GM19452 (cell line): Measurements from ENCODE around the gene PCK2.

Source experiments
- ATAC-seq: cut with Tn5 transposase; IDR thresholded peaks from one replicate; pipeline ENCODE4 v1.9.1; 2021; ENCODE audit not compliant: unreplicated experiment

Gene PCK2

DNA sequence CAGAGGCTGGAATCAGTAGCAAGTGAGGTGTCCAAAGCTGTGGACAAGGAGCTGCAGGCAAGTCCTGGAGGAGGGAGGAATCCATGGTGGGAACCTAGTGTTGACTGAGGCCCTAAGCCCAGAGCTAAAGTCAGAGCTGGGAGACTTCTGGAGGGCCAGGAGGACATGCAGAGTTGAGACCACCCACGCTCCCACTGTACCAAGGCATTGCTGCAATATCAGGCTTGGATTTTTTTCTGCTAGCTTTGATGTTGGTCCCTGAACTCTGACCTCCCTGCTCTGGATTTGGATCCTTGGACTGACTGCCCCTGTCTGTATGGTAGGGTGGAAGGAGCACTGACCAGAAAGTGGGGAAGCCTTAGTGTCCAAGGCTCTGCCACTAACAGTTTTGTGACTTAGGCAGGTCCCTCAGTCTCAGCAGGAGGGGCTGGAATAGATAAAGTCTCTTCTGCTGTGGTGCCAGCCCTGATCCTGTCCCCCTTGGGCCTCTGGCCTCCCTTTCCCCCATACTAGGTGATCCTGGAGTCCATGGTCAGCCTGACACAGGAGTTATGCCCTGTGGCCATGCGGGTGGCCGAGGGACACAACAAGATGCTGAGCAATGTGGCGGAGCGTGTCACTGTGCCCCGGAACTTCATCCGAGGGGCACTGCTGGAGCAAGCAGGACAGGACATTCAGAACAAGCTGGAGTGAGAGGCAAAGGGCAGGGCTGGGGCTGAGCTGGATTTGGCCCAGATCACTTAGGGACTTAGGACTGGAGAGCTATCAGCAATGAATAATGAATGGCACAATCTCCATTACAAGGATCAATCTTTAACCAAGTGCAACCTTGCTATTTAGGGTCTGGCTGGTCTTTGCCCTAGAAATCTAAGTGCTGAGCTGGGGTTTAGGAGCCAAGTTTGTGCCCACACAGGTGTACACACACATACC lies 32.9 kb upstream of the PCK2 start:
- no peak for ATAC-seq

DNA sequence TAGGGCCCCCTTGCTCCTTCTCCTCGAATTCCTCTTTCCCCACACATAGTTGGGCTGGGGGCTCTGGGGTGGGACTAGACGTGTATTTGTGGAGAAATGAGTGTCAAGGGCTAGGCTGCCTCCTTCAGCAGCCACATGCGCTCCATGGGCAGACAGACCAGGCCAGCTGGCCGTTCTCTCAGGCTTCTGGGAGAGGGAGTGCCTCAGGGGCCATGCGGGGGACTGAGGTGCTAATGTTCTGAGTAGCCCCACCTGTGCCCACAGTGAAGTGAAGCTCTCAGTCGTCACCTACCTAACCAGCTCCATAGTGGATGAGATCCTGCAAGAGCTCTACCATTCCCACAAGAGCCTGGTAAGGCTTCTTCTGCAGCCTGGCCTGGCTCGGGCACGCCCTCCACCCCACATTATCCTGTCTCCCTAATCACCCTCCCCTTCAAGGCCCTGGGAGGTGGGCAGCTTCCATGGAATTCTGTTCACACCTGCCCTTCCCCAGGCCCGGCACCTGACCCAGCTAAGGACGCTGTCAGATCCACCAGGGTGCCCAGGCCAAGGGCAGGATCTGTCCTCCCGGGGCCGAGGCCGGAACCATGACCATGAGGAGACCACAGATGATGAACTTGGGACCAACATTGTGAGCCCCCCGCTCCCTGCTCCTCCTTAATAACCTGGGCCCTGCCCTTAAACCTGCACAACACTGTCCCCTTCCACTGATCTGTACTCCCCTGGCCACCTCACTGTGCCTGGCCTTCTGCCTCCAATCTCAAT lies 31.7 kb upstream of the PCK2 start:
- ATAC-seq: no peak

- no peak for ATAC-seq
Measured at GRCh38 chr14:24063263-24063836, 30.8 kb upstream of the PCK2 start.

GRCh38 chr14:24064091-24064795 lies 29.9 kb upstream of the PCK2 start:
- ATAC-seq: no peak

DNA sequence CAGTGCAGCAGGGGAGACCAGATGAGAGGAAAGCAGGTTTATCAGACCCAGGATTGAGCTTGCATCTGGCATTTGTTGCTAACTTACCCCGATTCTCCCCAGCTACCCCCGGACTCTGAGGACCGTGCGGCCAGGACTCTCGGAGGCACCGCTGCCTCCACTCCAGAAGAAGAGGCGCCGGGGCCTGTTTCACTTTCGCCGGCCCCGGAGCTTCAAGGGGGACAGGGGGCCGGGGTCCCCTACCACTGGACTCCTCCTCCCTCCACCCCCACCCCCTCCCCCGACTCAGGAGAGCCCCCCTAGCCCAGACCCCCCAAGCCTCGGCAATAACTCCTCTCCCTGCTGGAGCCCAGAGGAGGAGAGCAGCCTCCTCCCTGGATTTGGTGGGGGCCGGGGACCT lies 29.3 kb upstream of the PCK2 start:
- ATAC-seq: no peak

DNA sequence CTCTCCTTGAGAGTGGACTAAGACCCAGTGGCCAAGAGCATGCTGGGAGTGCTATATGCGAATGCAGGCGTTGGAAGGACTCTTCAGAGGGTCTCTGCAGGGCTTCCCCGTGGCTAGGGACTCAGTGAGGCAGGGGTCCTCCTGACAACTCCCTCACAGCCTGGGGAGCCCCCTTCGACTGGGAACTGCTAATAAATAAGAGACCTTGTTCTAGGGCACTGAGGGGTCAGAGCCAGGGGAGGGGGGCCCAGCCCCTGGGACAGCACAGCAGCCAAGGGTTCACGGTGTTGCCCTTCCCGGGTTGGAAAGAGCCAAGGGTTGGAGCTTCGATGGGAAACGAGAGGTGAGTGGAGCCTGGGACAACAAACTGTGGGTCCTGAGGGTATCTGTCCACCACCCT lies 28.7 kb upstream of the PCK2 start:
- ATAC-seq: no peak

- no peak for ATAC-seq
Measured at GRCh38 chr14:24066496-24067132, 27.5 kb upstream of the PCK2 start.

DNA sequence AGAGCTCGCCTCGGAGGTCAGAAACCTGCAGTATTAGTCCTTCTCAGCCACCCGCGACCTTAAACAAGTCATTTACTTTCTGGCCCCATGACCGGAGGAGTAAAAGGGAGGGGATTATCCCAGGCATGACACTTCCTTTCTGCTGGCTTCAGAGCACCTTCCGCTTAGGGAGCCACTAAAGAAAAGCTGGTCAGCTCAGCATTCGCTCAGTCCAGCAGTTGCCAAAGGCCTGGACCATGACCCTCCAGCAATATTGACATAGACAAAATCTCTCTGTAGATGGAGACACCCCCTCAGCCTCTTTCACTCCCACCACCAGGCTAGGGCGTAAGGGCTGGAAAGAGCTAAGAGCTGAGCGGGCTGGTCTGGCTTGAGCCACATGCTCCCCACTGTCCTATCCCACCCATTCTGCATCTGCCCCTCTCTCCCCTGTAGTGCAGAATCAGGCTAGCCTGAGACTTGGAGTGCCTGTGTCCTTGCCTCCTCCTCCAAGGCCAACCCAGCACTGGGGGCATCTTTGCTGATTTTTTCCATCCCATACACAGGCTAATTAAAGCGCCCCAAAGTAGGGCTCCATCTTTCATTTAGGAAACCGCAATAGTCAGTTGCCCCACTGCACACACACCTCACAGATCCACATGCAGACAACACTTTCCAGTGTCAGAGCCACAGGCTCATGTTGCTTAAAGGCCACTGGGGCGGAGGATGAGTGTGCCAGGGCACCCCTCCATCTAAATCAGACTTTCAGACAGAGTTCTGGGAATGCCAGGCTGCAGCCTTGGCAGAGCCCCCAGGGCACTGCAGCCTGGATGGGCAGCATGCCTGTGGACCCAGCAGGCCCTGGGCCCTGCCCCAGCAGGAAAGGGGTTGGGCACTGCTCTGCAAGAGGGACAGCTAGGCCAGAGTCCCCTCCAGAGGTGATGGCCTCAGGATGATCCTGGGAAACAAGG lies 26.7 kb upstream of the PCK2 start:
- no peak for ATAC-seq

DNA sequence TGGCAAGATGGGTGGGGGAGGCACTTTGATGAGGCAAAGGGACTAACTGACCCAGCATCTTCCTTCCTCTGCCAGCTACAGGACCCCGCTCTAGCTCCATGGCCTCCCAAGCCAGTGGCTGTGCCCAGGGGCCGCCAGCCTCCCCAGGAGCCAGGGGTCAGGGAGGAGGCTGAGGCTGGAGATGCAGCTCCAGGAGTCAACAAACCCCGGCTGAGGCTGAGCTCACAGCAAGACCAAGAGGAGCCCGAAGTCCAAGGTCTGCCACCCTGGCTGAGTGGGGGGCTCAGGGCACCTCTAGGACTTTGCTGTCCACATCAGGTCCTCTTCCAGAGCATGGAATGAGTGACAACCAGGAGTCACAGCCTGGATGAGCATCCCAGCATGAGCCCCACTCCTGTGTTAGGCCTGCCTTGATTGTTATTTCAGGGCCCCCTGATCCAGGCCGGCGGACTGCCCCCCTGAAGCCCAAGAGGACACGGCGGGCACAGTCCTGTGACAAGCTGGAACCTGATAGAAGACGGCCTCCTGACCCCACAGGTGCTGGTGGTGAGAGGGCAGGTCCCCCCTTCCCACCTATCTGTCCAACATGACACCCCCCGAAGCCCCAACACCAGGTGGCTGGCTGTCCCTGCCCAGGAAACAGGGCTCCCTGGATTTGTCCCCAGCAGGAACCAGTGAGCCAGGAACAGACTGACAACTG lies 25.2 kb upstream of the PCK2 start:
- no peak for ATAC-seq

GRCh38 chr14:24069411-24069735 lies 24.7 kb upstream of the PCK2 start:
- no peak for ATAC-seq

DNA sequence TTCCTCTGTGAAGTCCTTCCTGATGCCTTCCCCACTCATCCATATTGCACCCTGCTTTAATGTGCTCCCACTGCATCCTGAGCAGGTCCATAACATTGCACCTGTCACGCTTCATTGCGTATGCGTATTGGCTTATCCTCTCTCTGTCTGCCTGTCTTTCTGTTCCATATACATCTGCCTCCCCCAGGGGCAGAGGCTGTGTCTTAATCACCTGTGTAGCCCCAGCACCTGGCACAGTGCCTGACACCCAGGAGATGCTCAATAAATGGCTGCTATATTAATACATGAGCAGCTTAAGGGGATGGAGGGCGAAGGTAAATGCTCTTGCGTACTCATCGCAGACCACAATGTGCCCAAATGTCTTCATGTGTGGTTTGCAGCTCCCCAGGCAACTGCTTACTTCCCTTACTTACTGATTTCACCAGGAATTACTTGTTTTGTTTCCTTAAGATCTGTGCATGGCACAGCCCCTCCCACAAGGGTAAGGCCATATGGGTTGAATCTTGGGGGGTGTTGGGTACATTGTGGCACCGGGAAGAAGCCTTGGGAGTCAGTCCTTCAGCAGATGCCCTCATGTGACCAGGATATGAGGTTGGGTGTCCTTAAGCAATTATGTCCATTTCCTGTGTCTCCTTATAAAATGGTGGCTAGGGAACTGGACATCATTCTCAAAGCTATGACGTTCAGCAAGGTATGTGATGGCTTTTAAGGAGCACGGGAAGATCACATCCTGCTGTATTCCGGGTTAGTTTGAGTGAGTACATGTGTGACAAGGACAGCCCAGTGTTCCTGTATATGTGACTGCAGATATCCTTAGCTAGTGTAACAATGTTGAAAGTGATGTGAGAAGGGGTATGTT lies 23.6 kb upstream of the PCK2 start:
- no peak for ATAC-seq

GRCh38 chr14:24071144-24071697 lies 22.9 kb upstream of the PCK2 start, which contains the start of gene CPNE6:
TSS of gene CPNE6 (plus strand) at chr14:24071562. CDS start at chr14:24072937, 1,375 bp downstream.
- no peak for ATAC-seq

DNA sequence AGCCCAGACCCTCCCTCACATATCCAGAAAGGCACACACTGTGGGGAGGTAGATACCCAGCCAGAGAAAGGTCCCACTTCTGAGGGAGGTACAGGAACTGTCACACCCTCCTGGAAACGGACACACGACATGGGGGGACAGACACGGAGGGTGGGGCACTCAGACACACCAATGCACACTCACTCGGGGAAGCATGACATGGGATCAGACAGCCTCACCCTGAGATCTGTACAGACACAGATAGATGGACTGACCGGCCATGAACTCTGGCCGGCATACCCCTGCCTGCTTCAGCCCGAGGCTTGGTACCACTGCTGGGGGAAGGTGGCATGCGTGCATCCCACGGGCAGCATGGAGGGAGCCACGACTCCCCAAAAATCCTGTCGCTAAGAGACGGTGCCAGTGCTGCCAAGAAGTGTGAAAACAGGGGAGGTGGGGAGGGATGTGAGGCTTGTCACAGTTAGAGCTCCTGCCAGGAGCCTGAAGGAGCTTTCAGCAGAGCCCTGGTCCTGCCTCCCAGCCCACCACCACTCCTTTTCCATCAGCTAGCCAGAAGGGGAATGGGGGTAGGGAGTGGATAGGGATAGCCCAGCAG lies 22.2 kb upstream of the PCK2 start:
- no peak for ATAC-seq

GRCh38 chr14:24072436-24072835 lies 21.7 kb upstream of the PCK2 start:
- no peak for ATAC-seq

GRCh38 chr14:24072881-24073877 lies 20.9 kb upstream of the PCK2 start:
- ATAC-seq: no peak
